HG03354 (cell line): ENCODE measurements around the gene MAF.

Source experiments
- ATAC-seq: cut with Tn5 transposase; IDR thresholded peaks from one replicate; pipeline ENCODE4 v1.9.1; 2021; ENCODE audit warnings: mild to moderate bottlenecking; ENCODE audit not compliant: unreplicated experiment, poor library complexity, severe bottlenecking

Gene MAF

DNA sequence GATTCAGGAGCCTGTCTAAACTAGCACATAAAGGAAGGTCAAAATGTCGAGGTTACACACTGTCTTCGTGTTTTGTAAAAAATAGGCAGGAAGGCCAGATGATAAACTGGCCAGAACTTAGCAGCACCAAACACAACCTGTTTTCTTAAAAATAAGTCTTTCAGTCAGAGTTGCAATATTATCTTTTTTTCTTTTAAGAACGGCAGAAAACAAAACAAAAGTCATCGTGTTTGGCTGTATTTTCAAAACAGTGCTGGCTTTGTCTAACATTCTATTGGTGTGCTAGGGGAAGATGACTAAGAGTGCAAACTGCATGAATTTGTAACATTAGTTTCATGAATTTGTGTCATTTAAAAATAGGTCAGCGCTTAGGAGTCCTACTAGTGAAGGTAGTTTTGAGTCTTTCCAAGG is 5.3 kb downstream of the MAF start:
- ATAC-seq: no peak

- no peak for ATAC-seq
These were observed 6.8 kb downstream of the MAF start for GRCh38 chr16:79593754-79594153.

- ATAC-seq: no peak
These were observed 7.4 kb downstream of the MAF start for GRCh38 chr16:79593074-79593531.

DNA sequence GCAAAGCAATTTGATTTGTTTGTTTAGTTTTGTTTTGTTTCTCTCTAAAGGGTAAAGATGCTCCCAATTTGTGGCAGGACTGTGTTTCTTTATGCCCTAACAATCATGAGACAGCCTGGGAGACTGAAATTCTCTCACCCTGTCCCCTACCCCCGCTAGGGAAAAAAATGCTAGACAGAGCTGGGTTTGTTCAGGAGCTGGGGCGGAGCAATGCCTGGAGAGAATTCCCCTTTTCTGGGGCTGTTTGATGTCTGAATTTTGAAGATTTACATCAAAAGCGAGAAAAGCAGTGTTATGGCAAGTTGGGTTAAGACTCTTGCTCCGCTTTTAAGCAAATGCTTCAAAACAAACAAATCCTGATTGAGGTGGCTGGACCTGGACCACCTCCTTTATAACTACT is 8.4 kb downstream of the MAF start:
- ATAC-seq: no peak

- no peak for ATAC-seq
These were observed 10.9 kb downstream of the MAF start for GRCh38 chr16:79589601-79590102.

- ATAC-seq: no peak
These were observed 12.6 kb downstream of the MAF start for GRCh38 chr16:79587897-79588296.

GRCh38 chr16:79587296-79587695 is 13.2 kb downstream of the MAF start:
- ATAC-seq: no peak

DNA sequence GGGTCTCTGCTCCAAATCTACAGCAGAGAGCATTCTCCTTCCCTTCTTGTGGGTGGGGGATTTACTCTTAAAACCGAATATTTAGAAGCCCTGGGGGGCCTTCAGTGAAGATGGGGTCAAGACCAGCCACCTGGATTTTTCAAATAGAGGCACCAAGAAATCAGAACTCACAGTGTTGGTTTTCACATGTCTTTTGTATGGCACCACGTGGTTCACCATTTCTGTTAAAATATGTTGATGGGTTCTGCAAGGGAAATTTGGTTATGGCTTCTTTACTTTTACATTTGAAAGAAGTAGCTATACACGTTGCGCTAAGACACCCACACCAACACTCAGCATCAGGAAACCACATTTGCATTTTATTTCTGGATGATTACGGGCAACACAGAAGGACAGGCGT is 17.7 kb downstream of the MAF start:
- ATAC-seq: no peak

GRCh38 chr16:79580453-79581191 is 19.9 kb downstream of the MAF start:
- no peak for ATAC-seq

DNA sequence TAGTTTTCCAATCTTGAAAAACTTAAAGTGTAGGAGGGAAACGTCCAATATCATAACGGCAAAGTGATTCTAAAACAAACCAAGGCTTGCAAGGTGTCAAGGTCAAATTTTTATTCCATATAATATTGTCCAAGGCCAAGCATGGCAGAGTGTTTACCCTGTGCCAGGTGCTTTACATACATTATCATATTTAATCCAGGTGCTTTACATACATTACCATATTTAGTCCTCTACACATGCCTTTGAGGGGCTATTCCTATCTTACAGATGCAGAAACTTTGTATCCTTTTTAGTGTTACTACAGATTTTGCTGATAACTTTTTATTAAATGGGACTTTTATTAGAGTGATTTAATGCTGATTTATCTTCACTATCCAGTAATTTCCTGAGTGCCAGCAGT is 23.9 kb downstream of the MAF start:
- ATAC-seq: no peak

- ATAC-seq: no peak
These were observed 26.7 kb downstream of the MAF start for GRCh38 chr16:79573884-79574283.

DNA sequence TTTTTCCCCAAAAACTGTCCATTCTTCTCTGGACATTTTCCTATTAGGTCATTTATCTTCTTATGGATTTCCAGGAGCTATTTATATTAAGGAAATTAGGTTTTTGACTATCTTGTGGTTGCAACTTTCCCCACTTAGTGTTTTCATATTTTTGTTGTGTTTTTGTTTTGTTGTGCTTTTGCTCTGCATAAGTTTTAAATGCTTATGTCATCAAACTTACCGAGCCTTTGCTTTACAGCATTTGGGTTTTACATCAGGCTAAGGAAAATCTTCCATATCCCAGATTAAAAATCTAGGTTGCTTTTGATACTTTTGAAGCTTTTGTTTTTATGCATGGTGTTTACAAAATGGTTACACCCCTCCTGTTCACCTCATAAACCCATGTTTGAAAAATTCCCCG is 27.5 kb downstream of the MAF start:
- no peak for ATAC-seq

- no peak for ATAC-seq
These were observed 28.5 kb downstream of the MAF start for GRCh38 chr16:79571903-79572535.

DNA sequence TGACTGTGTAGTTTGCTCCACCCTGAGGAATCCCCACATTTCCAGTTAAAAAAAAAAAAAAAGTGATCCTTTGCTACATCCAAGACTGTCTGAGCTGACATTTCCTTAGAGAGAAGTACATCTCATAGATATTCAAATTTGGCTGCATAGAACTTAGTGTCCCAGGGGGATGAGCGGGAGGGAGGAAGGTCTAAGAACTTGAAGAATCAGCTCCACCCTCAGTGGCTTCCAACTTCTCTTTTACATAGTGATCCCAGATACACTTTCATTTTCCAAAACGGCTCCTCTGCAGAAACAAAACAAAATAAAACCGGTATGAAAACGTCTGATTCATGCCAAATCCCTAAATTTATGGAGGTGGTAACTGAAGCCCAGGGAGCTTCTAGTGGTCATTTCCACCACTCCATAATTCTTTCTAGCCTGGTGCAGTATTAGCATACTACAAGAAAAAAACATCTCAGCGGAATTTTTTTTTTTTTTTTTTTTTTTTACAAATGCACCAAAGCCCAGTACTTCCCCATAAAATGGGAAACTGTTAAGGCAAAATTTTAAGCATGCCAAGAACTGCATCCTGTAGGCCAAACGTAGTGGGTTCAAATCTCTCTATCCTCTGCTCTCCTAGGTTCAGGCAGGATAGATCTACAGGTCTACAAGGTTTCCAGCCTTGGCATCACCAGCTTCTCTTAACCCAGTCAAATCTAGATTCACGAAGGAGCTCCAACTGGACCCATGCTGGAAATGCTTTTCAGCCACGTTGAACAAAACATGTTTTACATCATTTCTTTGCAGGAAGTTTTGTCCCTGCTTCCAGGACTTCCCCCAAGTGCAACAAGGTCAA is 29.3 kb downstream of the MAF start:
- ATAC-seq: no peak

- no peak for ATAC-seq
These were observed 35.8 kb downstream of the MAF start for GRCh38 chr16:79564671-79565107.

- no peak for ATAC-seq
These were observed 36.6 kb downstream of the MAF start for GRCh38 chr16:79563921-79564320.

GRCh38 chr16:79562166-79562823 is 38.2 kb downstream of the MAF start:
- ATAC-seq: no peak

DNA sequence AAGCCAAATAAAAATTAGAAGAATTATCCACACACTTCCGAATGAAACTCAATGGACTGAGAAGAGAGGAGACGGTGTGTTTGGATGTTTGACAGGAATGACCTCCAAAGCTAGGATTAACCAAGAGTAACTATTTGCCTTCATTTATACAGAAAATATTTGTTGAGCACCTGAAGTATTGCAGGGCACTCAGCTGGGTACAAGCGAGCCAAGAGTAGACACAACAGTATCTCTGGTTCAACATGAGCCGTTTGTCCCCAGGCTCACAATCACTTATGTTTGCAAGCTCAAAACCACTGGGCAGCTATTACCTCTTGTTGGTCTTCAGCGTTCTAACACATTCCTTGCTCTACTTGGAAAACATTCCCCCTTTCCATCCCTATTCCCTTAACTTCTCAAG is 38.8 kb downstream of the MAF start:
- ATAC-seq: no peak

- no peak for ATAC-seq
These were observed 39.6 kb downstream of the MAF start for GRCh38 chr16:79560923-79561322.

DNA sequence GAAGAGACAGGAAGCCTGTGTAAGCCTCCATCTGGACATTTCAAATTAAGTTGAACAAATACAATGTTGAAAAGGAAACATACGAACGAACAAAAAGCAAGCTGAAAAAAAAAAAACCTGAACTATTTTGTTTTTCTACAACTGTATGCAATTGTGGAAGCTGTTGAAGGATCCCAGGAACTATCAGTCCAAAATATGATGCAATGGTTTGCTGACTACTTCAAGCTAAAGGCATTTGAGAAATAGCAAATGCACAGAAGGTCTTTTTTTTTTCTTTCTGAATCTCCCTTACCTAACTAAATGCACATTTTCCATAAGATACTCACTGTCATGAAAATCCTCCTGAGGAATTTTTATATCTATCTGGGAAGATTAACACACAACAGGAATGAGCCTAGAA is 40.2 kb downstream of the MAF start:
- no peak for ATAC-seq
